ENCODE results near the gene ZC3H7B.

DNA sequence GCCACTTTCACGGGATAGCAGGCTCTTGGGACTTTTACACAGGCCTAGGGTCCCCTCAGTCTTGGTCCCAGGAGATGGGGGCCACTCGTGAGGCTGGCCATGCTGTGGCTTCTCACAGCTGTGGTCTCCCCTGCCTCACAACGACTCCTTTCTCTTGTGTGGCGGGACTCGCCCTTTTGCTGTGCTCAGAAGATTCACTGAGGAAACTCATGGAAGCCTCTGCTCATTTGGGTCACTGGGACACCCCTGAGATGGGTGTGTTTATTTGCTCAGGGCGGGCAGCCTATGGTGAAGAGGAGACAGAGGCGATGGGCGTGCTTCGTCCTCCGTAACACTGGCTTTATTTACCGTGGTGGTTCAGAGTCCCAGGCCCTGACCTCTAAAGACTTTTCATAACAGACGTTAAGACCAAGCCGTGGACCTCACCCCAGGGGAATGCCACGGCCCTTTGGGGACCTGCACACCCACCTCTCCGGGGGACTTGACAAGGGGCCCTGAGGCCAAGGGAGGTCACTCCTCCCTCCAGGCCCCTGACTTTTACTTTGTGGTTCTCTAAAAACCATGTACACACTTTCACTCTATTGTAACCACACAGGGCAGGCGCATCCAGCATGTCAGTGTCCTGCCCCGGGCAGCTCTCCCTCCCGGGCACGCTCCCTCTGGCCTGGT, 96.0 kb downstream of the ZC3H7B start:
- no peak for TF ChIP-seq EZH2 (IDR thresholded peaks at IDR 0.05; ENCODE audit: borderline replicate concordance, low read length)
- TF ChIP-seq, protein P1, sequence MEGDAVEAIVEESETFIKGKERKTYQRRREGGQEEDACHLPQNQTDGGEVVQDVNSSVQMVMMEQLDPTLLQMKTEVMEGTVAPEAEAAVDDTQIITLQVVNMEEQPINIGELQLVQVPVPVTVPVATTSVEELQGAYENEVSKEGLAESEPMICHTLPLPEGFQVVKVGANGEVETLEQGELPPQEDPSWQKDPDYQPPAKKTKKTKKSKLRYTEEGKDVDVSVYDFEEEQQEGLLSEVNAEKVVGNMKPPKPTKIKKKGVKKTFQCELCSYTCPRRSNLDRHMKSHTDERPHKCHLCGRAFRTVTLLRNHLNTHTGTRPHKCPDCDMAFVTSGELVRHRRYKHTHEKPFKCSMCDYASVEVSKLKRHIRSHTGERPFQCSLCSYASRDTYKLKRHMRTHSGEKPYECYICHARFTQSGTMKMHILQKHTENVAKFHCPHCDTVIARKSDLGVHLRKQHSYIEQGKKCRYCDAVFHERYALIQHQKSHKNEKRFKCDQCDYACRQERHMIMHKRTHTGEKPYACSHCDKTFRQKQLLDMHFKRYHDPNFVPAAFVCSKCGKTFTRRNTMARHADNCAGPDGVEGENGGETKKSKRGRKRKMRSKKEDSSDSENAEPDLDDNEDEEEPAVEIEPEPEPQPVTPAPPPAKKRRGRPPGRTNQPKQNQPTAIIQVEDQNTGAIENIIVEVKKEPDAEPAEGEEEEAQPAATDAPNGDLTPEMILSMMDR (IDR thresholded peaks at IDR 0.05; ENCODE audit: low read length) = no peak

All from OCI-LY1 (cell line).